Astrocyte (in vitro differentiated cells and primary cell): ENCODE results near the gene GABRB1.

Experiments
- EZH2 ChIP-seq: IDR thresholded peaks from 2 replicates; pipeline ENCODE4 v1.6.1; 2012; ENCODE audit warnings: mild to moderate bottlenecking, low read length, inconsistent platforms; ENCODE audit not compliant: insufficient read depth
- TF ChIP-seq, protein P1 (sequence below): IDR thresholded peaks from 2 replicates; pipeline ENCODE4 v1.5.1; 2011; ENCODE audit warnings: low read depth, mild to moderate bottlenecking, inconsistent platforms, low read length, moderate library complexity; ENCODE audit not compliant: insufficient read depth

DNA sequence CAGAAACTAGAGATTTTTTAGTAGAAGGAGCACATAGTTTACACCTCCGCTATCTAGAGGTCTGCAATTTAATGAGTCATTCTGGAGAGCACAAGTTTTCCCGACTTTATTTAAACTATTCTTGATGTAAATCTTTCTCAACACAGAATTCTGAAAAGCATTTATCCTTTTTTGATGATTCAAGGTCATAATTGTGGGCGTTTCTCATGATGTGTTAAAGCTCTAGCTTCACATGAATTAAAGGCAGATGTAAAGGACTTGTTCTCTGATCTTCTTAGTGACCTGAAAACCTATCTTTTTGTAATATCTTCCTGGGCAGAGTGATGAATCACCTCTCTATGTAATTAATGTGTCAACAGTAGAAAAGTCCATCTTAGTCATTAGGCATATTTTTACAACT, 303.3 kb downstream of the GABRB1 start:
- TF ChIP-seq EZH2, result no peak
- TF ChIP-seq, protein P1, sequence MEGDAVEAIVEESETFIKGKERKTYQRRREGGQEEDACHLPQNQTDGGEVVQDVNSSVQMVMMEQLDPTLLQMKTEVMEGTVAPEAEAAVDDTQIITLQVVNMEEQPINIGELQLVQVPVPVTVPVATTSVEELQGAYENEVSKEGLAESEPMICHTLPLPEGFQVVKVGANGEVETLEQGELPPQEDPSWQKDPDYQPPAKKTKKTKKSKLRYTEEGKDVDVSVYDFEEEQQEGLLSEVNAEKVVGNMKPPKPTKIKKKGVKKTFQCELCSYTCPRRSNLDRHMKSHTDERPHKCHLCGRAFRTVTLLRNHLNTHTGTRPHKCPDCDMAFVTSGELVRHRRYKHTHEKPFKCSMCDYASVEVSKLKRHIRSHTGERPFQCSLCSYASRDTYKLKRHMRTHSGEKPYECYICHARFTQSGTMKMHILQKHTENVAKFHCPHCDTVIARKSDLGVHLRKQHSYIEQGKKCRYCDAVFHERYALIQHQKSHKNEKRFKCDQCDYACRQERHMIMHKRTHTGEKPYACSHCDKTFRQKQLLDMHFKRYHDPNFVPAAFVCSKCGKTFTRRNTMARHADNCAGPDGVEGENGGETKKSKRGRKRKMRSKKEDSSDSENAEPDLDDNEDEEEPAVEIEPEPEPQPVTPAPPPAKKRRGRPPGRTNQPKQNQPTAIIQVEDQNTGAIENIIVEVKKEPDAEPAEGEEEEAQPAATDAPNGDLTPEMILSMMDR, result no peak
